Colonic mucosa (tissue), 4 donors: ENCODE data around the gene PTEN. TPM values are rescaled to one million over a fixed set of nuclear protein-coding genes. Genes with fewer than 3 reads are reported as not detected.
"Not testable (repeated sequence)": the region's sequence is repeated elsewhere in the genome, so short reads cannot be mapped to it uniquely, and the experiment has no call there.

Experiments used
- DNase-seq: peaks from one replicate; pipeline ENCODE4 v3.0.0-alpha.2; 2020
- H3K27ac ChIP-seq: fragments of 200-600 bp; one replicate; pipeline ENCODE4 v1.8.0; 2021
- H3K27me3 ChIP-seq: fragments of 200-600 bp; one replicate; pipeline ENCODE4 v1.8.0; 2021
- H3K36me3 ChIP-seq: fragments of 200-600 bp; one replicate; pipeline ENCODE4 v1.8.0; 2021
- H3K4me1 ChIP-seq: fragments of 200-600 bp; one replicate; pipeline ENCODE4 v1.8.0; 2021; ENCODE audit warnings: mild to moderate bottlenecking
- H3K4me3 ChIP-seq: fragments of 200-600 bp; one replicate; pipeline ENCODE4 v1.8.0; 2021
- H3K9ac ChIP-seq, 2 donors: one replicate each; pipeline ENCODE4 v1.7.0; 2013; ENCODE audit warnings: control low read depth in 2 of 2, low read depth in 2 of 2, low read length in 2 of 2
- H3K9me3 ChIP-seq: fragments of 200-600 bp; one replicate; pipeline ENCODE4 v1.8.0; 2021
- CTCF ChIP-seq: fragments of 200-600 bp; IDR thresholded peaks from one replicate; pipeline ENCODE4 v1.8.0; 2022; ENCODE audit warnings: antibody characterized with exemption, mild to moderate bottlenecking
- intact Hi-C: fragments of 100-400 bp; cut with DNase I; formaldehyde crosslinking; loops from one replicate; pipeline ENCODE4 v1.14.1; 2022
- total RNA-seq, 2 donors: library from RNA; stranded (reverse); fragmentation: NEBNext Ultra II Directional in 1 of 2; extraction: Animal tissue kit (Norgen Biotek cat#: 25700) in 1 of 2; gene quantifications; one replicate each; pipeline ENCODE4 v1.2.1, GENCODE V29; 2021
- donor health status: healthy.
- donor health status: DM: no; HTN: no; CAD: no.
- donor health status: DM: no; HTN: no; CAD: no.

The PTEN gene
- total RNA-seq, 2 donors from 2014 or later, result 79.2 to 111 TPM

- DNase-seq, result no peak
- TF ChIP-seq CTCF, result no peak
- intact Hi-C loops, result loop anchor here (5.0 kb wide), 1 partner anchor 523 kb away; no protein-coding TSS in a partner anchor
These were observed 1.2 kb downstream of the PTEN start for GRCh38 chr10:87864496-87865059.

GRCh38 chr10:87865241-87865881 lies 1.9 kb downstream of the PTEN start:
- intact Hi-C loops, result no loop called here
- H3K27ac ChIP-seq, result peak overlapping the region; percentile 96
- H3K9me3 ChIP-seq, result no peaks in the 10 kb centered on the region
- H3K4me3 ChIP-seq, result peak overlapping the region; percentile 77
- H3K27me3 ChIP-seq, result no peaks in the 10 kb centered on the region
- H3K36me3 ChIP-seq, result no peaks in the 10 kb centered on the region
- TF ChIP-seq CTCF, result no peak
- H3K9ac ChIP-seq, result peak overlapping the region; percentile 89 to 97
- H3K4me1 ChIP-seq, result no peaks in the 10 kb centered on the region
- DNase-seq, result no peak

More at GRCh38 chr10:87864496-87865059, 1.2 kb downstream of the PTEN start:
- Histone ChIP-seq H3K9ac (peak overlapping the region; percentile 89 to 97), H3K4me1 (no peaks in the 10 kb centered on the region), H3K27me3 (no peaks in the 10 kb centered on the region), H3K36me3 (no peaks in the 10 kb centered on the region), H3K9me3 (no peaks in the 10 kb centered on the region), H3K4me3 (peak overlapping the region; percentile 77), H3K27ac (peak overlapping the region; percentile 96)

GRCh38 chr10:87866412-87866974 lies 3.1 kb downstream of the PTEN start:
- TF ChIP-seq CTCF, result no peak
- Histone ChIP-seq H3K27ac (peak overlapping the region; percentile 20), H3K9me3 (no peaks in the 10 kb centered on the region), H3K4me1 (no peaks in the 10 kb centered on the region), H3K27me3 (no peaks in the 10 kb centered on the region), H3K9ac (peak overlapping the region; percentile 30 to 97), H3K36me3 (no peaks in the 10 kb centered on the region), H3K4me3 (peak overlapping the region; percentile 77)
- DNase-seq, result no peak
- intact Hi-C loops, result no loop called here

- no peaks in the 10 kb centered on the region for H3K4me1 ChIP-seq
- no peak for DNase-seq
- peak overlapping the region; percentile 77 for H3K4me3 ChIP-seq
- no peaks in the 10 kb centered on the region for H3K9me3 ChIP-seq
- H3K27ac ChIP-seq, result no peak overlapping the region
- intact Hi-C loops, result no loop called here
- no peaks in the 10 kb centered on the region for H3K27me3 ChIP-seq
- H3K9ac ChIP-seq, result peak overlapping the region in 1 of 2 donors; percentile 44
- TF ChIP-seq CTCF, result no peak
- H3K36me3 ChIP-seq, result no peaks in the 10 kb centered on the region
These were observed 4.0 kb downstream of the PTEN start for GRCh38 chr10:87867453-87867852.

- TF ChIP-seq CTCF, result no peak
- Histone ChIP-seq H3K27ac (no peak overlapping the region), H3K27me3 (no peaks in the 10 kb centered on the region), H3K4me1 (no peaks in the 10 kb centered on the region), H3K9me3 (no peaks in the 10 kb centered on the region), H3K9ac (peak overlapping the region in 1 of 2 donors; percentile 19), H3K4me3 (peak overlapping the region; percentile 7), H3K36me3 (no peaks in the 10 kb centered on the region)
- no peak for DNase-seq
- intact Hi-C loops, result no loop called here
These were observed 4.9 kb downstream of the PTEN start for GRCh38 chr10:87868277-87868676.

- H3K4me1 ChIP-seq, H3K9me3 ChIP-seq, H3K27me3 ChIP-seq, H3K36me3 ChIP-seq, DNase-seq, H3K9ac ChIP-seq, intact Hi-C loops, H3K27ac ChIP-seq: not testable (repeated sequence)
- H3K4me3 ChIP-seq, result peak overlapping the region; percentile 7
These were observed 5.7 kb downstream of the PTEN start for GRCh38 chr10:87869139-87869538.
